Left ventricle myocardium inferior (tissue), 1 donor: ENCODE data around the gene PRKAG1. TPM values are rescaled to one million over a fixed set of nuclear protein-coding genes. Genes with fewer than 3 reads are reported as not detected.
A peak's percentile ranks its signal among the peaks of the same experiment; 100 is the strongest.

Source experiments
- DNase-seq: peaks from one replicate; pipeline ENCODE4 v3.0.0-alpha.2; 2020
- H3K27ac ChIP-seq: fragments of 200-600 bp; replicated peaks from 2 replicates; pipeline ENCODE4 v1.8.0; 2021
- H3K27me3 ChIP-seq: fragments of 200-600 bp; 2 replicates; pipeline ENCODE4 v1.8.0; 2021; ENCODE audit warnings: low read depth
- H3K36me3 ChIP-seq: fragments of 200-600 bp; 2 replicates; pipeline ENCODE4 v1.8.0; 2021
- H3K4me1 ChIP-seq: fragments of 200-600 bp; 2 replicates; pipeline ENCODE4 v1.8.0; 2021
- H3K4me3 ChIP-seq: fragments of 200-600 bp; 2 replicates; pipeline ENCODE4 v1.8.0; 2021; ENCODE audit warnings: mild to moderate bottlenecking, moderate library complexity
- H3K9me3 ChIP-seq: fragments of 200-600 bp; replicated peaks from 2 replicates; pipeline ENCODE4 v1.8.0; 2021
- CTCF ChIP-seq: fragments of 200-600 bp; IDR thresholded peaks from 2 replicates; pipeline ENCODE4 v1.8.0; 2021; ENCODE audit warnings: antibody characterized with exemption, mild to moderate bottlenecking, borderline replicate concordance
- intact Hi-C: fragments of 100-400 bp; cut with micrococcal nuclease; formaldehyde crosslinking; loops from one replicate; pipeline ENCODE4 v1.11.0; 2022
- total RNA-seq: library from RNA; stranded (reverse); fragmentation: NEBNext Ultra II Directional; extraction: Animal tissue kit (Norgen Biotek cat#: 25700); gene quantifications from one replicate; pipeline ENCODE4 v1.2.1, GENCODE V29; 2021
- donor health status: DM: no; HTN: yes; CAD: no; lungs with severe emphysema.

PRKAG1 gene
- total RNA-seq, 1 donor from 2014 or later, result 104 TPM

GRCh38 chr12:48970702-48971334, 47.8 kb downstream of the PRKAG1 start:
- Histone ChIP-seq H3K9me3 (no peaks in the 10 kb centered on the region), H3K4me1 (peaks cover 35% of the 10 kb centered on the region), H3K36me3 (no peaks in the 10 kb centered on the region), H3K27ac (no peak overlapping the region), H3K4me3 (peak overlapping the region; percentile 55), H3K27me3 (peaks cover 87% of the 10 kb centered on the region)
- no peak for TF ChIP-seq CTCF
- intact Hi-C loops, result no loop called here
- no peak for DNase-seq

GRCh38 chr12:48969833-48970701, 48.5 kb downstream of the PRKAG1 start:
- no peak for TF ChIP-seq CTCF
- intact Hi-C loops, result no loop called here
- peaks cover 35% of the 10 kb centered on the region for H3K4me1 ChIP-seq
- H3K9me3 ChIP-seq, result no peaks in the 10 kb centered on the region
- H3K27ac ChIP-seq, result no peak overlapping the region
- peak overlapping the region; percentile 55 for H3K4me3 ChIP-seq
- H3K36me3 ChIP-seq, result no peaks in the 10 kb centered on the region
- no peak for DNase-seq
- H3K27me3 ChIP-seq, result peaks cover 80% of the 10 kb centered on the region

- TF ChIP-seq CTCF, result no peak
- peak overlapping the region; percentile 55 for H3K4me3 ChIP-seq
- H3K27me3 ChIP-seq, result peaks cover 72% of the 10 kb centered on the region
- H3K4me1 ChIP-seq, result peaks cover 34% of the 10 kb centered on the region
- H3K9me3 ChIP-seq, result no peaks in the 10 kb centered on the region
- H3K36me3 ChIP-seq, result no peaks in the 10 kb centered on the region
- intact Hi-C loops, result no loop called here
- H3K27ac ChIP-seq, result no peak overlapping the region
- no peak for DNase-seq
These were observed 49.3 kb downstream of the PRKAG1 start for GRCh38 chr12:48969160-48969771.

DNA sequence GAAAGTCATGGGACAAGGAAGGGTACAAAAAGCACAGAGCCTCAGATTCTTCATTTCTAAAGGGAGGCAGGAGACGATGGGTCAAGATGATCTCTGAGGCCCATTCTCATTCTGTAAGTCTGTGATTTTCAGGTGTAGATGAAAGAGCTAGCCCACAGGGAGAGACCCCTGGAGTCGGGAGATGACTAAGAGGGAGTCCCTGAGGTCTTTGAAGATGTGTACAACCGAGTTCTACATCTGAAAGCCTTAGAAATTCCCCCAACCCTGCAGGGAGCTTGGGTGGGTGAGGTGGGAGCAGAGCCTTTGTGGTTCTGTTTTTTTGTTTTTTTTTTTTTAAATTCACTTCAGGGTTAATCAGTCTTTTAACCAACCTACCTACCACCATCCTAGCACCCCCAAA, 50.1 kb downstream of the PRKAG1 start:
- Histone ChIP-seq H3K36me3 (no peaks in the 10 kb centered on the region), H3K9me3 (no peaks in the 10 kb centered on the region), H3K27ac (no peak overlapping the region), H3K4me3 (no peak overlapping the region), H3K27me3 (peaks cover 64% of the 10 kb centered on the region), H3K4me1 (peaks cover 30% of the 10 kb centered on the region)
- DNase-seq, result no peak
- intact Hi-C loops, result no loop called here
- no peak for TF ChIP-seq CTCF

- no peaks in the 10 kb centered on the region for H3K9me3 ChIP-seq
- peaks cover 59% of the 10 kb centered on the region for H3K27me3 ChIP-seq
- intact Hi-C loops, result no loop called here
- H3K36me3 ChIP-seq, result no peaks in the 10 kb centered on the region
- no peak overlapping the region for H3K4me3 ChIP-seq
- no peak overlapping the region for H3K27ac ChIP-seq
- DNase-seq, result no peak
- no peak for TF ChIP-seq CTCF
- peaks cover 30% of the 10 kb centered on the region for H3K4me1 ChIP-seq
These were observed 50.6 kb downstream of the PRKAG1 start for GRCh38 chr12:48967991-48968390.
